GM18858 (cell line): ENCODE measurements around the gene PHF3.
A peak's percentile ranks its signal among the peaks of the same experiment; 100 is the strongest.

ENCODE experiments used
- ATAC-seq: cut with Tn5 transposase; IDR thresholded peaks from one replicate; pipeline ENCODE4 v1.9.1; 2021; ENCODE audit not compliant: unreplicated experiment

Gene PHF3, protein sequence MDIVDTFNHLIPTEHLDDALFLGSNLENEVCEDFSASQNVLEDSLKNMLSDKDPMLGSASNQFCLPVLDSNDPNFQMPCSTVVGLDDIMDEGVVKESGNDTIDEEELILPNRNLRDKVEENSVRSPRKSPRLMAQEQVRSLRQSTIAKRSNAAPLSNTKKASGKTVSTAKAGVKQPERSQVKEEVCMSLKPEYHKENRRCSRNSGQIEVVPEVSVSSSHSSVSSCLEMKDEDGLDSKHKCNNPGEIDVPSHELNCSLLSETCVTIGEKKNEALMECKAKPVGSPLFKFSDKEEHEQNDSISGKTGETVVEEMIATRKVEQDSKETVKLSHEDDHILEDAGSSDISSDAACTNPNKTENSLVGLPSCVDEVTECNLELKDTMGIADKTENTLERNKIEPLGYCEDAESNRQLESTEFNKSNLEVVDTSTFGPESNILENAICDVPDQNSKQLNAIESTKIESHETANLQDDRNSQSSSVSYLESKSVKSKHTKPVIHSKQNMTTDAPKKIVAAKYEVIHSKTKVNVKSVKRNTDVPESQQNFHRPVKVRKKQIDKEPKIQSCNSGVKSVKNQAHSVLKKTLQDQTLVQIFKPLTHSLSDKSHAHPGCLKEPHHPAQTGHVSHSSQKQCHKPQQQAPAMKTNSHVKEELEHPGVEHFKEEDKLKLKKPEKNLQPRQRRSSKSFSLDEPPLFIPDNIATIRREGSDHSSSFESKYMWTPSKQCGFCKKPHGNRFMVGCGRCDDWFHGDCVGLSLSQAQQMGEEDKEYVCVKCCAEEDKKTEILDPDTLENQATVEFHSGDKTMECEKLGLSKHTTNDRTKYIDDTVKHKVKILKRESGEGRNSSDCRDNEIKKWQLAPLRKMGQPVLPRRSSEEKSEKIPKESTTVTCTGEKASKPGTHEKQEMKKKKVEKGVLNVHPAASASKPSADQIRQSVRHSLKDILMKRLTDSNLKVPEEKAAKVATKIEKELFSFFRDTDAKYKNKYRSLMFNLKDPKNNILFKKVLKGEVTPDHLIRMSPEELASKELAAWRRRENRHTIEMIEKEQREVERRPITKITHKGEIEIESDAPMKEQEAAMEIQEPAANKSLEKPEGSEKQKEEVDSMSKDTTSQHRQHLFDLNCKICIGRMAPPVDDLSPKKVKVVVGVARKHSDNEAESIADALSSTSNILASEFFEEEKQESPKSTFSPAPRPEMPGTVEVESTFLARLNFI (N-terminal part only)

DNA sequence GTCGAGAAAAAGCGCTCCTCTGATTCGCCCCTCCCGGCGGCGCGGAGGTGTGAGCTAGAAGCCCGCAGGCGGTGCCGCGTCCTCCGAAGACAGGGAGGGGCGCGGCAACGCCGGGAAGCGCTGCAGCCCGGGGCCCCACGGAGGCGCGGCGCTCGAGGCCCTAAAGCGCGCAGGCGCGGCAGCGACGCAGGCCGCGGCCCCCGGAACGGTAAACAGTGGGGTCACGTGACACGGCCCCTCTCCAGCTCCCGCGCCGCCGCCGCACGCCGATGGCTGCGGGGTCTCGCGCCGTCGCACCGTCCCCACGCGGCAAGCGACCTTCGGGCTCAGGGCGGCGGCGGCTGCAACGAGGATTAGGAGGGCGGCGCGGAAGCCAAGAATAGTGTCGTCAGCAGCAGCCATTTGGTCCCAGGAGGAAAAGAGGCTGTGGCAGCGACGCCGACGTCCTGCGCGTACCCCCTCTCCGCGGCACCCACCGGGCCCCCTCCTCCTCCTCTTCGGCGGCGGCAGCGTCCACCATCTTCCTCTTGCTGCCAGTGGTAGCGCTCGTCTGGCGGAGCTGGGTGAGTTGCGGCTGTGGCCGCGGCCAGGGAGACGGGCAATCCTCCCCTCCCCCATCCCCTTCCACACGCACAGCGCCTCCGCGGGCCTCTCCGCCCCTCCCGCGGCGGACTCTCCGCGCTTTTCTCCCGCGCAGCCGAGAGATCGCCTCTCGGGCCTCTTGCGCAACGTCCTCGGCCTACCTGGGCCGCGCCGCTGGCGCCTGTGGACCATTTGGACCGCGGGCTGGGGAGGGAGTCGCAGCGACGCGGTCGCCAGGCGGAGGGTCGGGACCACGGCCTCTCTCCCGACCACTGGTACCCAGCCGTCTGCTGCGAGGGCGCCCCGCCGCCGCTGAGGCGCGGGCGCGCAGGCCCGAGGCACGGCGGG is at the start of gene PHF3:
Gene PHF3 (plus strand): TSS at position 215 of the 930 bp plus-strand sequence. CDS start 10,750 bp downstream, outside the sequence.
- ATAC-seq, result peak; percentile 82

DNA sequence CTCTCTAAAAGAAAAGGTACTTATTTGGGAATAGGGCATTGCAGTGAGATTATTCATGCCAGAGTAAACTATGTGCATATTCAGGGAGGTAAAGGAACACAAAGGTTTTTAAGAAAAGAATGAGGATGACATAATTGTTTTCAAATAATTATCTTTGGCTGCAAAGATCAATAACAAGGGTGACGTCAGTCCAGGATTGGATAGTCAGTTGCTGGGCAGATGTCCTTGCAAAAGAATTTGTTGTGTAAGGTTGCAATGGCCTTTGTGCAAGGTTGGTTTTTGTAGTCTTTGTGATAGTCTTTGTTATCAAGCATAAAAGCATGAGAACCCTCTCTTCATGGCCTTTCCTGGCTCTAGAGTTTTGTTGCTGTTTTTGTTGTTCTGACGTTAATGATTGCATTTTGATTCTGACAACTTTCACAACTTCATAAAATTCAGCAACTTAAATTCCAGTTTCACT is 45.6 kb upstream of the PHF3 start:
- no peak for ATAC-seq

DNA sequence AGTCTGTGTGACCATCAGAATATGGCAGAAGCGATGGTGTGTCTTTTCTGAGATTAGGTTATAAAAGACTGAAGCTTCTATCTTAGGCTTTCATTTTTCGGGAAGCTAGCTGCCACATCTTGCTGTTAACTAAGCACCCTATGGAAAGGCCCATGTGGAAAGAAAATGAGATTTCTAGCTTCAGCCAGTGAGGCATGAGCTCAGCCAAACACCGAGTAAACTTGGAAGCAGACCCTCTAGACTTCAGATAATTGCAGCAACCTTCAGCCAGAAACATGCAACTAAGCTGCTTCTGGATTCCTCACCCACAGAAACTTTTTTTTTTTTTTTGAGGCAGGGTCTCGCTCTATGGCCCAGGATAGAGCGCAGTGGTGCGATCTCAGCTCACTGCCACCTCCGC is 42.7 kb upstream of the PHF3 start:
- no peak for ATAC-seq

DNA sequence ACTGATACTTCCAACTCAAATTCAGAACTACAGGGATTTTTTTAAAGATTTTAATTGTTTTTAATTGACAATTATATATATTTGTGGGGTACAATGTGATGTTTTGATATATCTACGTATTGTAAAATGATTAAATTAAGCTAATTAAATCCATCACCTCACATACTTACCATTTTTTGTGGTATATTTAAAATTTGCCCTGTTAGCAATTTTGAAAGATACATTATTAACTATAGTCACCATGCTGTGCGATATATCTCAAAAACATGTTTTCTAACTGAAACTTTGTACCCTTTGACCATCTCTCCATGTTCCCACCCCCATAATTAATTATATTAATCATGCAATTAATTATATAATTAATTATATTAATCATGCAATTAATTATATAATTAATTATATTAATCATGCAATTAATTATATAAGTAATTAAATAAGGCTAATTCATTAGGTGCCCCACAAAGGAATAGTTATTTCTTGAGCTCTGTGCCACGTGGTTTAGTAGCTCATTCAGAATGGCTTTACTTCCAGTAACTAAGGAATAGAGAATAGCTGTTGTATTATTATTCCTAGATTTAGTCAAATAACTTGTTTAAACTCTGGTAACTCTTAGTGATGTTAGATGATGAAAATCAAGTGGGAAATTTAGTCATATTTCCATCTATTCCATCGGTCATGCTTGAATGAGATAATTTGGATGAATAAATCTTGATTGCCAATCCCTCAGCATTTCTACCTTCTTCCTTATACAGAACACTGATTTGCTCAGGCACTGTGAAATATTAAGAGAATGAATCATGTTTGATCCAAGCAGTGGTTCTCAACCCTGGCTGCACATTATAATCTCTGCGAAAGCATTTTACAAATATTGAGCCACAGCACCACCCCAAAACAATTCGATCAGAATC is 38.2 kb upstream of the PHF3 start:
- no peak for ATAC-seq

DNA sequence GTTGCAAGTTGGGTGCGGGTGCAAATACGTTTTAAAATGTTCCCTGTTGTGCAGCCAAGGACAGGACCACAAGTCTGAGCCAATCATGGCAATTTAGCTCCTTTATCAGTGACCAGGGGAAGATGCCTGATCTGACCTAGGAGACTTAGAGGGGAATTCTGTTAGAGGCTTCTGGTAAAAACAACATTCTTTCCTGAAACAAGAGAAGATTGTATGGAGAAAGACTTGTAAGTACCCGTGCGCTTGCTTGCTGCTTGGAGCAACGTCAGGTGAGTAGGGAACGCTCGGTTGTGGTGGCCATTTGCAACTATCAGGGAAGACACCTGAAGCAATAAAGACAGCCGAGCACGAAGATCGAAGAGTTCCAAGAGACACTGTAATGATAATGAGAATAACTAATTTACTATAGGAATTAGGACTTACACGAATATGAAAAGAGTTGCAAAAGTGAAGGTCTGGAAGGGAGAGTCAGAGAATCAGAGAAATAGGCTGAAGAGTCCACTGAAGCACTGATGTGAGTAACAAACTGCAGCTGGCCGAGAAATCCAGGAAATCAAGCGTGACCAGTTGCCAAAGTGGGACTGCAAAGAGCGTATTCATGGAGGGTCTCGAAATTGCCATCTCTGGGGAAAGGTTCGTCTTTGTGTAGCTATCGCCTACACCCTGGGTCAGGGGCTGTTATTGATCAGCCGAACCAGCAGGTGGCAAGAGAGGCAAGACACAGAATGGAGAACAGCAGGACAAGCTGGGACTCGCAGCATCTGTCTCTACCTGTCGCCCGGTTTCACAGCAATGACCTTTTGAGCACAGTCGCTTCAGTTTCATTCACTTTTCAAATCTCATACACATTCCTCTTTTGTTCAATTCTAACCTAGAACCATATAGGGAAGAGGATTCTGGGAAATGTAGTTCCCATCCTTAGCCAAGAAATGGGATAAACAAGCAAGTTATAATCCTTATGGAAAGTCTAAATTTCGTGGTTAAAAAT is 37.3 kb upstream of the PHF3 start:
- peak; percentile 98 for ATAC-seq

DNA sequence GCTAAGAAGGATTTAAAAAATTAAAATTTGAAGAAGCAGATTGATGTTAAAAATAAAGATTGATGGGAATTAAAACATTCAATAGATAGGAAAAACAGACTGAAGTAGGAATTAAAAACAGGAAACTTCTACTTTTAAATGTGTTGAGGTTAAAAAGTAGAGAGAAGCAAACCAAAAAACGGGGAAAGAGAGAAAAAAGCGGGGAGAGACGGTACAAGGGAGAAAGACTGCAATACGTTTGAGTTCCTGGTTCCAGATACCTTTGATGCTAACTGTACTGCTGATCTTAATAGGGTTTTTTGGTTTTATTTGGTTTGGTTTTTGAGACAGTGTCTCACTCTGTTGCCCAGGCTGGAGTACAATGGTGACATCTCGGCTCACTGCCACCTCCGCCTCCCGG is 36.4 kb upstream of the PHF3 start:
- ATAC-seq, result no peak

DNA sequence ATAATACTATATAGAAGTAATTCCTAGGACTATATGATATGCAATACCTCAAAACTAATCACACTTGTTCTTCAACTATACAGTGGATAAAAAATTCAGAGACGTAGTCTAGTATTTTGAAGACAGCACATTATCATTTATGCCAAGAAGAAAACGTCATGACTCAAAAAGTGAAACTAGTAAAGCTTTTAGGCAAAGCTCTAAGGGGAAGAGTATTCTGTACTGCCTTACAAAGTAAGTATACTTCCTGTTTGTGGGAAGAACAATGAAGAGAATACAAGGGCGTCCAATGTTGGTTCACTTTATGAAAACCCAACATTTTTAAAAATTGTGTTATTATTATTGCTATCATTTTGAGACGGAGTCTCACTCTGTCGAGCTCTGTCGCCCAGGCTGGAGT is 35.5 kb upstream of the PHF3 start:
- no peak for ATAC-seq

DNA sequence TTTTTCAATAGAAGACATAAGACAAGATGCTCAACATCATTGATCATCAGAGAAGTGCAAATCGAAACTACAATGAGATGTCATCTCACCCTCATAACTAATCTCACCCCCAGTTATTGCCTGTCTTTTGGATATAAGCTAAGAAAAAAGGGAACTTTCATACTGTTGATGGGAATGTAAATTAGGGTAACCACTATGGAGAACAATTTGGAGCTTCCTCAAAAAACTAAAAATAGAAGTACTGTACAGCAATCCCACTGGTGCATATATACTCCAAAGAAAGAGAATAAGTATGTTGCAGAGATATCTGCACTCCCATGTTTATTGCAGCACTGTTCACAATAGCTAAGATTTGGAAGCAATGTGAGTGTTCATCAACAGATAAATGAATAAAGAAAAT is 26.4 kb upstream of the PHF3 start:
- no peak for ATAC-seq

DNA sequence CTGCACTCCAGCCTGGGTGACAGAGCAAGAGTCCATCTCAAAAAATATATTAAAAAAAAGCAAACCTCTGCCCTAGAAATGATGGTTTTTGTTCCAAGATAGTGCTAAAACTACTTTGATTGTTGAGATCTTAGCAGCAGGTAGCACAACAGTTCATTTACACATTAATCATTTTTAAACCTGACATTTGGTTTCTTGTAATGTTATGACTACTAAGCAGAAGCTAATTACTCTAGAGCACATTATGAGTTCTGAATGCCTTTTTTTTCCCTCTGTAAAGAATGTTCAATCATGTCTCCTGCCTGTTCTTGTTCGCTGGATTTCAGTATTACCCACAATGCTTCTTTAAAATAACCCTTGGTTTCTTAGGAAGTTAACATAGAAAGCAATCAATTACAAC is 24.7 kb upstream of the PHF3 start:
- peak; percentile 57 for ATAC-seq

DNA sequence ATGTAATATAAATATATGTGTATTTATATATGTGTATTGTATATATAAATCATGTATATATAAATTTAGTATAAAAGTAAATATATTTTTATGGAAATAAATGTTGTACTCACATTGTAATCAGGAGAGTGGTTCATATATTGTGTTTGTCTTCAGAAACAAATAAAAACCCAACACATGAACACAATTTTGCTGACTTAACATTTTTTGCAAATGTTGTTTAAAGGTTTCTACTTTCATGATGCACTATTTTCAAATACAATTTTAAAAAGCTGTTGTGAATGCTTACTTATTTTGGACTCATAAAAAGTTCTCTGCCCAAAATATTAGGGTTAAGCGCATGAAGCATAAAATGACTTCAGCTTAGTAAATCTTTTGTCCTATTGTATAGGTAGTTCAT is 24.0 kb upstream of the PHF3 start:
- ATAC-seq, result no peak

DNA sequence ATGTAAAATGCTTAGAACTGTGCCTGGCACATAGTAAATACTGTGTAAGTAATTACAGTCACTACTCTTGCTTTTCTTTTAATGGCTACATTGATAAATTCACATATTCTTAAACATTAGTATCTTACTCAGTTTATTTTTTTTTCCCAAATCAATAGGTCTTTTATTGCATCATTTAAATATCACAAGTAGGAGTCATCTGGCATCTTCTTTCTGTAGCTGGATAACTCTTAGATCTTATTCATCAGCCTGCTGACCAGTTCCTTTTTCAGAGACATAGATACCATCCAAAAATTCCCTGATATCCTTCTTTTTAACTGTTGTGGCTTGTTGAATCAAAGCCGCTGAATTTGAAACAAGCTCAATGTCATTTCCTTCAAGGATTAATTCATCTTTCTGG is 20.0 kb upstream of the PHF3 start:
- ATAC-seq, result no peak

DNA sequence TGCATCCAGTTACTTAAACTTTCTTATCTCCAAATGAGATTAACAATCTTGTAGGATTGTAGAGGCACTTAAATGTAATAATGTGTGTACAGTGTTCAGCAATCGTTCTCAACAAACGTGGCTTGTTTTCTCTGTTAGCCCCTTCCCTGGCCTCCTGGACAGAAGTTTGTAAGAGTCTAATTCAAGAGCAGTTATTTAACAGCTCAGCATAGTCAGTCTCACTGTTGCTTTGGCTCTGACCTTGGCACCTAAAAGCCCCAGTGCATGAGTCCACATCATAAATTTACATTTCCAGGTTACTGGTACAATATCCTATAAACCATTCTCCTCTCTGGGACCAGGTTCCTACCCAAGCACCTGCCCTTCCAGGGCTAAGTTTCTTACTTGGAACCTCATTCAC is 11.5 kb upstream of the PHF3 start:
- no peak for ATAC-seq

DNA sequence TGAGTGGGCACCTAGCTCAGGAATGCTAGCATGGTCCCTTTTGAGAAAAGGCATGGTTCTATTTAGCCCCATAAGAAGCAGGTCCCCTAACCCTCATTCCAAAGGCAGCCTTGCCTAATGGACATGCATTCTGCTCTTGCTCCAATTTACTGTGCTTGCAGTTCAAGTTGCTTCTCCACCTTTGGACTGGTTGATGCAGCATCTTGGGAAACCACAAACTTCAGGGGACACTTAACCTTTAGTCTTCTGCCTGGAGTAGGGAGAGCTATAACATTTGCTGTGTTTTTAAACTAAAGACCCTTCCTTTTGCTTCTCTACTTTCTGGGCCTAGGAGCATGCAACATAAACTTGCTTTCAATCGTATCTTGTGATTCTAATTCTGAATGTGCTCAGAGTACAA is 5.1 kb upstream of the PHF3 start:
- ATAC-seq, result no peak

DNA sequence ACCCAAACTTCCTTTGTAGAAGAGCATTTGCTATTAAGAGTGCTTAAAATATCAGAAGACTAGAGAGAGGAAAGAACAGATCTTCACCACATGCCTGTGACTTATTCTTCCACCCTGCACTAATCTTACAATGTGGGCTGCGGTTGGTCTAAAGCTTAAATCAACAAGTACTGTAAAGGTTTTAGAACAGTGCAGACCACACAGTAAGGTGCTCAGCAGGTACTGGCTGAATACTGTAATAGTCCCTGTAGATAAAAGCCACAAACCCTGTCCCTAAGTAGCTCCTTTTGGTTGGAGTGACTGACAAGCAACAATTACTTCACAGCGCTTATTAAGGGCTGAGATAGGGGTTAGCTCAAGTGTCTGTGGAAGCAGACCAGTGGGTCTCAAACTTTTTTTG is 972 bp upstream of the PHF3 start:
- no peak for ATAC-seq

DNA sequence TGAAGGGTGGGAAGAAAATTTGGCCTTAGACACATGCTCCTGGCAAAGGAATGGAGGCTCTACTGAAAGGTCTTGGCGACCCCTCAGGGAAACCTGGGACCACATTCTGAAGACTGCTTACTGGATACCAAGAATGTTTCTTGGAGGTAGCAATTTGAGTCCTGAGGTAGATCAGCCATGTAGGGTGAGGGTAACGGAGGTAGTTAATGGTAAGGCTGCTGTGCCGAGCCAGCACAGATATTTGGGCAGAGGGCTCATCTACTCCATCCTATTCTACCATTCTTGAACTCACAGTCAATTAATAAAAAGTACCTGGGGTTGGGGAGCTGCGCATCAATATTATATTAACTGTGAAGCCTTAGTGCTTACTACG is 401 bp upstream of the PHF3 start:
- ATAC-seq, result peak; percentile 22

DNA sequence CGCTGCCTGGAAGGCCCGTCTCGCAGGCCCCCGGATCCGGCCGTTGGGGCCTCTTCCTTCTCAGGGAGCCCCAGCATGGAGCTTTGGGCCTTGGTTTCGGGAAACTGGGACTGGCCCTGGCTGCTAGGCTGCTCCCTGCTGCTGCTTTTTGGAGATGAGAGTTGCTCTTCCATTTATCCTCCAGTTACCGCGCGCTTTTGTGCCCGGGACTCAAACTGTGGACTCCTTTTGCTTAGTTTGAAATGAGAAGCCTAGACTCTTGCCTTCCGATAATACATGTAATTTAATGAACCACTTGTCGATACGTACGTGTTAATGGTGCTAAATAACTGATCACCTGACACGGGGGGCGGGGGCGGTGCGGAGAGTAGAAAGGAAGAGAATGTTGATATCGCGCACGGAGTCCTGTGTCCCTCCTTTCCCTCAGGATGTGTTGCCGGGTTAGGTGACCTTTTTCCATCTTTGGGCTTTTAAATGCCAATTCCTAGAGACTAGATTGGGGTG is 968 bp downstream of the PHF3 start:
- peak; percentile 3 for ATAC-seq

DNA sequence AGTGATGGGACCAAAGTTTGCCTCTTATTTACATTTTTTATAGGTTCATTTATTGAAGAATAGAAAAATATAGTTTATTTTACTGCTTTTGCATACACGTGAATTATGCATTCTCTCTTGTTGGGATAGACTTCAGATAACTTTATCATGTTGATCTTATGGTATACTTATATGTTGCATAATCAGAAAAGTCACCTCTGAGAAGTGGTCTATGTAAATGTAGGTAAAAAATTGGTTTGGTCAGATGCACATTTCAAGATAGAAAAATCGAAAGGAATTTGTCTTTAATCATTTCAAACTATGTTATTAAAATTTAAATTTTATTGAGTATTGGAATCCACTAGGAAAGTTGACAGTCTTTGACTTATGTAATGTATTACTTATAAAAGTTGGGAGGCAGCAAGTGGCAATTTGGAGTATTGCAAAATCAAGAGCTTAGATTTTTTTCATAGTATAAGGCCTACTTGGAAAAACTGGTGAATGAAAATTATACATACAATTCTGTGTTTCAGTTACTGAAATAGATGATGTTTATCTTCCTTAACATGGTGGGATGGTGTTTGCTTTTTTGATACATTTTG is 2.4 kb downstream of the PHF3 start:
- no peak for ATAC-seq

DNA sequence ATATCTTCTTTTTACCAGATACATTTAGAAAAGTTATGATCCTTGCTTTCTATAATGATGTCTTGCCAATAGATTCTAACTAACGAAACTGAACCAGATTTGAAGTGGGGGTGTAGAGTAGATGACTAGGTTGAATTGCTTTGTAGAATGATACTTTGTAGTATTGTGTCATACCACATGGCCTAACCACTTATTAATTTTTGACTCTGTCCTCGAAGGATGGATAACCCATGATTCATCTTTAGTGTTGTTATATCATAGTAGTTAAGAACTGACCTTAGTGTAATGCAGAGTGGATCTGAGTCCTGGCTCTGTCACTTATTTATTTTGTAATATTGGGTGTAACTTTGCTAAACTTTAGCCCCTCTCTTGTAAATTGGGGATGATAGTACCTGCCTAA is 4.5 kb downstream of the PHF3 start:
- no peak for ATAC-seq
